SH-SY5Y (cell line): Measurements from ENCODE around the gene SLC46A2.

Experiments
- GATA2 ChIP-seq: IDR thresholded peaks from 2 replicates; pipeline ENCODE4 v1.6.1; 2011; ENCODE audit warnings: mild to moderate bottlenecking, low read depth, low read length
- GATA3 ChIP-seq: IDR thresholded peaks from 2 replicates; pipeline ENCODE4 v1.6.1; 2011; ENCODE audit warnings: low read depth, mild to moderate bottlenecking, low read length, moderate library complexity

- TF ChIP-seq GATA2 (no peak), GATA3 (no peak)
Measured at GRCh38 chr9:112850840-112851239, 39.8 kb downstream of the SLC46A2 start.
